NCI-H524 treated with DMSO at 0.1 percent for 48 hours (cell line): Measurements from ENCODE around the gene DNAH6.

Experiments
- DNase-seq: peaks from one replicate; lab custom pipeline; 2025; lab: John Stamatoyannopoulos, UW

DNAH6 gene

GRCh38 chr2:84631985-84632384 is 115.7 kb downstream of the DNAH6 start:
- no peak for DNase-seq

GRCh38 chr2:84636080-84636971 is 120.0 kb downstream of the DNAH6 start:
- DNase-seq = no peak

- no peak for DNase-seq
These were observed 123.5 kb downstream of the DNAH6 start for GRCh38 chr2:84639751-84640150.

GRCh38 chr2:84640411-84640810 is 124.1 kb downstream of the DNAH6 start:
- no peak for DNase-seq

GRCh38 chr2:84641021-84641420 is 124.7 kb downstream of the DNAH6 start:
- no peak for DNase-seq

GRCh38 chr2:84643991-84644390 is 127.7 kb downstream of the DNAH6 start:
- no peak for DNase-seq

- no peak for DNase-seq
These were observed 130.2 kb downstream of the DNAH6 start for GRCh38 chr2:84646514-84646913.

- DNase-seq = no peak
These were observed 131.0 kb downstream of the DNAH6 start for GRCh38 chr2:84647267-84647666.

GRCh38 chr2:84649058-84649457 is 132.8 kb downstream of the DNAH6 start:
- DNase-seq = no peak

GRCh38 chr2:84649487-84650142 is 133.3 kb downstream of the DNAH6 start:
- no peak for DNase-seq

- DNase-seq = no peak
These were observed 136.1 kb downstream of the DNAH6 start for GRCh38 chr2:84652431-84652830.

GRCh38 chr2:84653302-84653701 is 137.0 kb downstream of the DNAH6 start:
- DNase-seq = no peak

GRCh38 chr2:84654414-84654813 is 138.1 kb downstream of the DNAH6 start:
- no peak for DNase-seq

GRCh38 chr2:84669122-84669521 is 152.8 kb downstream of the DNAH6 start:
- no peak for DNase-seq

- DNase-seq = no peak
These were observed 157.8 kb downstream of the DNAH6 start for GRCh38 chr2:84674099-84674498.

GRCh38 chr2:84674586-84674985 is 158.3 kb downstream of the DNAH6 start:
- no peak for DNase-seq

GRCh38 chr2:84676295-84676694 is 160.0 kb downstream of the DNAH6 start:
- no peak for DNase-seq

- DNase-seq = no peak
These were observed 161.9 kb downstream of the DNAH6 start for GRCh38 chr2:84678214-84678613.

- no peak for DNase-seq
These were observed 170.6 kb downstream of the DNAH6 start for GRCh38 chr2:84686783-84687476.

GRCh38 chr2:84687498-84688149 is 171.3 kb downstream of the DNAH6 start:
- no peak for DNase-seq

- no peak for DNase-seq
These were observed 173.9 kb downstream of the DNAH6 start for GRCh38 chr2:84690225-84690624.

GRCh38 chr2:84694088-84694622 is 177.9 kb downstream of the DNAH6 start:
- DNase-seq = no peak
